HG03558 (cell line): ENCODE measurements around the gene AAMP.

Experiments
- ATAC-seq: cut with Tn5 transposase; IDR thresholded peaks from one replicate; pipeline ENCODE4 v1.9.1; 2021; ENCODE audit warnings: moderate number of reproducible peaks; ENCODE audit not compliant: unreplicated experiment; ENCODE audit errors: extremely low read depth

The AAMP gene

DNA sequence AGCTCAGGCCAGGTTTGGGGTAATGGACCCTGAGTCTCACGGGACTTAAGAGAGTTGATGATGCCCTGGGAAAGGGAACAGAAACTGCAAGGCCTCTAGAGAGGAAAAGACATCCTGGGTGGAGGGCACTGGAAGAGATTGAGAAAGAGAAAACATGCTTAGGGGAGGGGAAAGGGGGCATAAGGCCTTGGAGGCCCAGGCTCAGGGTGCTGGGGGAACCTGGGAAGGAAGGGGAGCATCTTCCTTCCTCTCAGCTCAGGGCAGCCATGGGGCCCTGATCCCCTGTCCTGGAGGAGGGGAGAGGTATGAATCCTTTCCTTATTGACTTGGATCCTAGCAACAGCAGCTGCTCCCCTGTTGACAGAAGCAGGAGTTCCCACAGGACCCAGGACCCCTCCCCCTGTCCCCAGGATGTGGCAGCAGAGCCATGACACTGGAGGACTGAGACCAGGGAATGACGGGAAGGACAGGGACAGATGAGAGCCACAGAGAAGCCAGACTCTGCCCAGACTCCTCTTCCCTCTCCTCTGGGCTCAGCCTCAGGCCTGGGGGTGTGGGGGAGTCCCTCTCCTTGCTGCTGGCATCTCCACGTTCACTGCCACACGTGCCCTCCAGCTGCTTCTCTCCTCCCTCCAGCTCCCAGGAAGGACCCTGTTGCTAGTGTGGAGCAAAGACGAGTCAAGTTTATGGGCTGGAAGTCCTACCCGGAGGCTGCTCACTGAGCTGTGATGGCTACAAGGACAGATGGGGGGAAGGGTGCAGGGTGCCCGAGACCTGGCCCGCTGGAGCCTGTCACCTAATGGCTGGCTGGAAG is 8.3 kb downstream of the AAMP start:
- no peak for ATAC-seq

DNA sequence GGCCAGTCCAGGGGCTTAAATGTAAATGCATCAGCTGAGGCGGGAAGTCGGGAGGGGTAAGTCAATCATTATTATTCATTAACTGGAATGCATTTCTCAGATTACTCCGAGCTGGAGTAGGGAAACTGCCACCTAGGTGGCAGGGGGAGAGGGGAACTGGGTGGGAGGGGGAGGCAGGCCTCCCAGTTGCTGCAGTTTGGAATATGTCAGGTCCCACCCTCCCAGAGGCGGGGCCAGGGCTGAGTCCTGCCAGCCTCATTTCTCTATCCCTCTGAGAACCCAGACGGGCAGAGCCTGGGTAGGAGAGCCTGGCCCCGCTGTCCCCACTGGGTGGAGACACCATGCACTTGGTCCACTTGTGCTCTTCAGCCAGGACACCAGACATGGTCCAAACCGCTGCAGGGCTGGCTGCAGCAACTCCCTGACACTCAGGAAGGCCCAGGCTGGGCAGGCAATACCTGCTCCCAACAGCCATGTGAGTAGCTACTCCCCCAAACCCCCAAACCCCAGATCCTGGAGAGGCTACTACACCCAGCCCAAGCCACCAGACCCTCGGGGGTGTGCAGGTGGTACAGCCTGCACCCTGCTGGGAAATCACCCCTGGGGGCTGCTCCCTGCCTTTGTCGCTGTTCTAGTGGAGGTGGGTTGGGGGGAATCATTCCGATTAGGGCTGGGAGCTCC is 9.1 kb downstream of the AAMP start, which contains the start of gene GPBAR1:
Gene GPBAR1, plus strand, starts transcription at position 274 of the 681 bp plus-strand sequence. CDS start 1,710 bp downstream, outside the sequence.
- no peak for ATAC-seq

DNA sequence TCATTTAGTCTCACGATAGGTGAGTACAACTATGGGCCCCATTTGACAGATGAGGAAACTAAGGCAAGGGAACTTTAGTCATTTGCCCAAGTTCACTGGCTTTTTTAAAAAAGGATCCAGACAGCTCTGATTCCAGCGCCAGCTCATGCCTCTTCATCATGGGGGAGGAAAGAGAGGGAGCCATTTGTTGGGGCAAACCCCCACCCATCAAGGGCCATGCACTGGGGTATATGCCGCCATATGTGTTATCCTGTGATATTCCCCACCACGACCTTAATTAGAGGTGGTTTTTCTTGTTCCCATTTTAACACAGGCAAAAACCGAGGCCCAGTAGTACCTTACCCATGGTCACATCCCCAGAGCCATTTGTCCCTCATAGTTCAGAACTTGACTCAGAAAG is 9.8 kb downstream of the AAMP start:
- no peak for ATAC-seq

DNA sequence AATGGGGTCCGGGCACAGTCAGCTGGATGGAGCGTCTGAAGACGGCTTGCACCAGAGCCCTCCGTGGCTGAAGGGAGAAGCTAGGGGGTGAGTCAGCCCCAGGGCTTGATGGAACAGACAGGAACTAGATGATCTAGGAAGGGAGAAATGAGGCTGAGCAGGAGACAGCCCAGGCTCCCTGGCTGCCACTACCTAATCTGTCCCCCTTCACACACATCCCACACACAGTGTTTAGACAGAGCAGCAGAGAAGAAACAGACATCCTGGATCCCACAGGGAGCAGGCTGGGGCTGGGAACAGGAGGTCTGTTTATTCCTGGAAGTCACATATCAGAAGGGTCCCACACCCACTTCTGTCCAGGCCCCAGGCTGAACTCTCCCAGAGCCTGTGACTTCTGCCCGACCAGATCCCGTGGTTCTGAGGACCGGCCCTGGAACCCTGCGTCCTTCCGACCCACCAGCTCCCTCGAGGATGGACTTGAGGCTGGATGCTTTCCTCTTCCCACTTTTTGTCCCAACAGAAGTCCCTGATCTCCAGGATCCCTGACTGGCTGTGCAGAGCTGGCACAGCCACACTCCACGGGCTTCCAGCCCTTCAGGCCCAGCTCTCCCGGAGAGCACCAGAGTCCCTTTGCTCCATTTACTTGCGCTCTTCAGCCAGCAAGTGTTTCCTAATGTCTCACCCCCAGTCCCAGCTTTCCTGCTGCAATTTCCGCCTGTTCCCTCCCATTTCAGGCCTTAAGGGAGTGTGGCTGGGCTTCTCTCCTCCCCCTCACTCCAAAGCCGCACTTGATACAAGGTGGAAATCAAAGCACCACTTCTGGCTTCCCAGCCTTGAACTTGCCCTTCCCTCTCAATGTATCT is 10.6 kb downstream of the AAMP start:
- no peak for ATAC-seq

DNA sequence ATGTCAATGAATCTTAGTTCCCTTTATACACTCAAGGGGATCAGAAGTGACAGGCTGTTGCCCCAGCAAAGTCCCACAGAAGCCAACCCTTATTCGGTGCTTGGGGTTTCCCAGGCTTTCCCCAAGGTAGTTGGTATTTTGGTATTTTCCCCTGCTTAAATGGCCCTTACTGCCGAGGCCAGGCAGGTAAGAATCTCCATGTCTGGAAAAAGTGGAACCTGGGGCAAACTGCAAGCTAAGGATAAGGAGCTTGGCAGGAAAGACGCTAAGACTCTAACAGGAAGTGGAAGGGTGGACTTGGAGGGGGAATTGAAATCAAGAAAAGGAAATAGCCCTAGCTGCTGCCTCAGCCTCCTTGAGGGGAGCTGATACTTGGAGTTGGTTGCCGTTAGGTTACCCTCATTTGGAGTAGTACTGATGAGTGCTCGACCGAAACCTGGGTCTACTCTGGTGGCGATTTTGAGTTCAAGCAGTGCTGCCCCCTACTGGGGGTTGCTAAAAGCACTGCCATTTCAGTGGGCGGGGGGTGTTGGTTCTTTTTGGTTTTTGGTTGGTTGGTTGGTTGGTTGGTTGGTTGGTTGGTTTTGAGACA is 12.5 kb downstream of the AAMP start:
- peak; percentile 63 for ATAC-seq

DNA sequence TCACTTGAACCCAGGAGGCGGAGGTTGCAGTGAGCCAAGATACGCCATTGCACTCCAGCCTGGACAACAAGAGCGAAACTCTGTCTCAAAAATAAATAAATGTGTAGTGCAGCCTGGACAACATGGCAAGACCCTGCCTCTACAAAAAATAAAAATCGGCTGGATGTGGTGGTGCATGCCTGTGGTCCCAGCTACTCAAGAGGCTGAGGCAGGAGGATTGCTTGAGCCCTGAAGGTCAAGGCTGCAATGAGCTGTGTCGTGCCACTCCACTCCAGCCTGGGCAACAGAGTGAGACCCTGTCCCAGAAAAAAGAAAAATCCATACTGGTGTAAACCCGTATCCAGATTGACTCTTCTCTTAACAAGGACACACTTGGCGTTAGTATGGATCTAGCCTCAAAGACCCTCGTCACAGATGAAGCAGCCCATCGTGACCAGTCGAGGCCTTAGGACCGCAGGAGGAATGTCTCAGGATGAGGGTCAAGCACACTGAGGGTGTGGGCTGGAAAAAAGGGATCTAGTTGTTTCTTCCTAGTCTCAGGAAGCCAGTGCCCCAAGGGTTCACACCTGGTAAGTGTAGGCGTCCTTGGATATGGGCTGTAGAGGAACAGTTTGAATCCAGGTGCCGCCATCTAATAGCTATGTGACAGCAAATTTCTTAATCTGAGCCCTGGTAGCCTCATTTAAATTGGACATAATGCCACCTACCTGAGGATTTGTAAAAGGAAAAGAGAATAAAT is 13.2 kb downstream of the AAMP start:
- ATAC-seq, result no peak

DNA sequence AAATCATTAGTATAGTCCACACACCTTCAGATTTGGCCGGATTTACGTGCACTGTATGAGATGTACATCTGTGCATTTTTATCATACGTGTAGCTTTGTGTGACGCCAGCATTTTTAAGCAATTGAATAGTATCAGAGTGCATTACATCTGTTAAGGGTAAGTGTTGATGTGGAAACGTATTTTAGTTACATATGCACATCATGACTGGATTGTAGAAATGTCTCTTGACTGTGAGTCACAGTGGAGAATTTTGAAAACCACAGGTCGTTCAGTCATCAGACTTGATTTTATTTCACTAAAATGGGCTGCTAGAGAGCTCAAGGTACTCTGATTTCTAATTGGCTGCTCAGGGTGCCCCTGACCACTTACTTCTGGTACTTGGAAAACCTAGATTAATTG is 14.5 kb downstream of the AAMP start:
- ATAC-seq, result no peak

DNA sequence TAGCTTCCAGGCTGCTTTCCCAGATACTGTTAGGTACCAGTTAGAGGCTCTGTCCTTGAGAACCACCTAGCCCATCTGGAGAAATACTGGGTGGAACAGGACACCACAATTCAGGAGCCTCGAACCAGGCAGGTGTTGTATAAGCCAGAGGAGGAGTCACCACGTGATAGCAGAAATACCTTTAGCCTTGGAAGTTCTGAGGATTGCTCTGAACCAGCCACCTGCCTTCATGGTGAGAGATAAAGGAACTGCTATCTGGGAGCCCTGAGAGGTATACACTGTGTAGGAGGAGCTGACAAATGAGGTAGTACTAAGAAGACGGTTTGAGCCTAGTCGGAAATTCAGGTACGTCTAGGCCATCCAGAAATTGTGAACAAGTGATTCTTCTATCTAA is 16.7 kb downstream of the AAMP start:
- no peak for ATAC-seq

DNA sequence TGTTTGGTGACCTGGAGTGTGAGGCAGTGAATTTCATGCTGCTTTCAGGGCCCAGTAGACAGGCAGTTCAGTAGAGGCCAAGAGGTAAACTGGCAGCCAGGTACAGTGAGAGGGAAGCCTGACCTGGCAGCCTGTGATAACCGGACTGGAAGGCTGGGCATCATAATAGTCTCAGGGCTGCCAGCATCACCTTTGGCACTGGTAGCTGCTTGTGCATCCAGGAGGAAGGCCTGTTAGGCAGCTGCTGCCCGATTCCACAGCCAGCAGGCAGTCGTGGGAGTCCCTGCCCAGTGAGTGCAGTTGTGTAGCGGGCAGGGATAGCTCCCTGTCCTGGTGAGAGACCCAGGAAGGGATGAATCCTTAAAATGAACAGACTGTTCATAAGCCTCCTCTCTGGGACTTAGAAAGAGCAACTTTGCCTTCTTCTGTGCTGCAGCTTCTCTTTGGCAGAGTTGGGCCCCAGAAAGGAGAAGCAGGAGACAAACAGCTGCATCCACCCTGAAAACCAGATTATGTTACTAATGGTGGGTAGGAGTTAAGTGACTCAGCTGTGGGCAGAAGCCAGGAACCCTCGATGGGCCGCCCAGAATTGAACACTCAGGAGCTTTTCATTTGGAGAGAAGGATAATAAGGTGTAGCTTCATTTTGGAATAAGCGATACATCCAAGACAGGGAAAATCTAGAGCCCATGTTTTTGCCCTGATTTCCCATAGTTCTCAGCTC is 17.3 kb downstream of the AAMP start:
- ATAC-seq, result no peak

DNA sequence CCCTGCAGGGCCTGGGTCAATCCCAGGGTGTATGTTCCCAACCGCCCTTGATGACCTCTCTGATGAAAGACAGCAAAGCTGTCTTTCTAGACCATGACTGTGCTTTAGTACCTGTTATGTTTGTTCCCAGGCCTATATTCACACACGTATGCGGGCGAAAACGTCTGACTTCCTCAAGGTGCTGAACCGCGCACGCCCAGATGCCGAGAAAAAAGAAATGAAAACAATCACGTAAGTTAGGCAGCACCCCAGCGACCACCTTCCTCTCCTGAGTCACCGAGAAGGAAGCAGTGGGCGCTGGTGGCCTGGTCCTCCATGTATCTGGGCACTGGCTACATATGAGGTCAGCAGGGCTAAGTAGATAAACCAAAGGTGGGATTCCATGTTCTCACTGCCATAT is 20.2 kb downstream of the AAMP start:
- no peak for ATAC-seq

DNA sequence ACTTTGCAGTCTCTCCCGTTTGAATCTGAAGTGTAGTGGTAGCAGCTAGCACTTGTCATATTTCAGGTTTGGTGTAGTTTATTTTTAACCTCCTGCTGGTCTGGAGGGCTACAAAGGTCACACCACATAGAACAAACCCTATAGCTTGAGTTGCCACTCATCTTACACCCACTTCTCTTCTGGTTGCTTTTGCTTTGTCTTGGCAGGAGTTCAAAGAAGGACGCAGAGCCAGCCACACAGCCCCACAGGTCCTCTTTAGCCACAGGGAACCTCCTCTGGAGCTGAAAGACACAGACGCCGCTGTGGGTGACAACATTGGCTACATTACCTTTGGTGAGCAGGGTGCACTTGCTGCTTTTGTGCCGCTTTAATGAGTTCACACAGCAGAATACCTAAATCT is 24.7 kb downstream of the AAMP start:
- no peak for ATAC-seq

DNA sequence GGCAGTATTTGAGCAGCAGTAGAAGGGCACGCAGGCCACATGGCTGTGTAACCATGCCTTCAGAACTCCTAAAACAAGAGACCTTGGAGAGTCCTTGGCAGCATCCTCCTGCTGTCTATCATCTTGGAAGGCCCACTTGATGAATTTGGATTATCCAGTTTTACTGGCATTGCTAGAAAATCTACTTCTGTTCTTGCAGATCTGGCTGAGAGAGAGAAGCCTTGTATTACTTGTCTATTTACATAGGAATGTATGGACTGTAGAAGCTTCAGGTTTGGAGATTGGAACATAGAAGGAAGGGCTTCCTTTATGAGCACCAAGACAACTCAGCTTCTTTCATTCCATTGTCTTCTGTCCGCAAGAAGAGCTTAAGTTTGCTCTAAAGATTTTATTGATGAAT is 25.3 kb downstream of the AAMP start:
- no peak for ATAC-seq

DNA sequence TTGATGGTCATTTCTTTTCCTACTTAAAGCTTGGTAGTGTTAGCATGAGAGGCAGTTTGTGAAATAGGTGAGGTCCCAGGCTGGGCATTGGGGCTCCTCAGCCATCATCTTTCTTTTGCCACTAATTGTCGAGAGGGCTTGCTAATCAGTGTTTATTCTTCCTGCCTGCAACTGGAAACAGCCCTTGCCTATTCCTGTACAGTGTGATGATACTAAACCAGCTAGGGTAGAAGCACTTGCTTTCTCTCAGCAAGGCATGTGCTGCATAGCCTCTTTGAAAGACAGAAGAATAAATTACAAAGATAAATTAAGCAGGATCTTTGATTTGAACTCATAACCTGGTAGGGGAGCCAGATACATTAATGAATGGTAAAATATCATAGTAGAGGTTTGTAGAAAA is 25.7 kb downstream of the AAMP start:
- ATAC-seq, result no peak

DNA sequence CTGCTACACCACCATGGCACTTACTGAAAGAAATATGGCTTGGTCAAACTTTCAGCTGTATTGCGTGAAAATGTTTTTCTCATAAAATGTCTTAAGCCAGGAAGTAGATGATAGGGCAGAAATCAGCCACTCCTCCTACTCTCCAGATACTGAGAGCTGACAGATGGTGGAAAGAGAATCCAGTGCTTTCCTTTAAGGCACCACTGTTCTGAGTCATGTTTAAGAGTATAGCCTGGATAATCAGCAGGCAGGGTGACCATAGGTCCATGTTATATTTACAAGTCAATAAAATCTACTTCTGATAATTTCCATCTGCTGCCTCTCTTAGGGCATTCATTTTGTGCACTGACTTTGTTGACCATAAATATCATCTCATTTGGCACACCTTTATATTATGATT is 31.1 kb downstream of the AAMP start:
- no peak for ATAC-seq

DNA sequence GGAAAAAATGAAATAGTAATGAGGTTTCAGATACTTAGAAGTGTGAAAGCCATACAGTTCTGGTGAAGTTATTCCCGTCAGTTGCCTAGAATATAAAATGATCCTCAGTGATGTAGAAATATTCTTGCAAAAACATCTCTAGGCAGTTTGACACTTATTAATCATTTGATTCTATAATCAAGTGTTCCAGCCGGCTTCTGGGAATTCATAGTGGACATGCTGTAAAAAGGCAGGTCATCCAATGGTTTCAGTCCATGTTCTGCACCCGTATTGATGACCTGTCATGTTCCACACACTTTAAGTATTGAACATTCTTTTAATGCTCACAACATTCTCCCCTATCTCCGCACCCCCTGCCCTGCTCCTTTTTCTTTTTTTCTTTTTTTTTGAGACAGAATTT is 33.1 kb downstream of the AAMP start:
- ATAC-seq, result no peak

DNA sequence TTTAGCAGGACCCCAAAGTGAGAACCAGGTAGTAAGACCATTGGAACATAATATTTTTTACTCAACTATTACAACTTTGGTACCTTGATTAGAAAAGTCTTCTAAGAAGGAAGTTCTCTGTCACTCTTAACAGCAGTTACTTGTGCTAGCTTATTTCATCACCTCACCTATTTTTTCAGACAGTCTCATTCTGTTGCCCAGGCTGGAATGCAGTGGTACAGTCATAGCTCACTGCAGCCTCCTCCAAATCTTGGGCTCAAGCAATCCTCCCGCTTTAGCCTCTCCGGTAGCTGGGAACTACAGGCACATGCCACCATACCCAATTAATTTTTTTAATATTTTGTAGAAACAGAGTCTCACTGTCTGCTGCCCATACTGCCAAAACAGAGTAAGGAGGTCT is 34.9 kb downstream of the AAMP start:
- no peak for ATAC-seq

DNA sequence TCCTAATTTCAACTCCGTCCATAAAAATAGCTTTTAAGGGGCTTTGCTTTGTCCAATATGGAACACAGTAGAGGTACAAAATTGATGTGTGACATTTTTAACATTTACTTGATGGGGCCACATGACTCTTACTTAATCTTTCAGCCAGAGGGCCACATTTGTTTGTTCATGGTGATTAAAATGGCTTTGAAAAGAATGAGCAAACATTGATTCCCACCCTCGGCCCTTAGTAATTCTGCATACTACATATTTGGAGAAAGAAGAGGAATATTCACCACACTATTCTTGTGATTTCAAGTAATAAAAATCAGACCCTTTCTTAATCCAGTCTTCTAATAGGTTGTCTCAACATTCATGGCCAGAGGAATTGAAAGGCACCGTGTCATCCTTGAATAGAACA is 35.4 kb downstream of the AAMP start:
- no peak for ATAC-seq

DNA sequence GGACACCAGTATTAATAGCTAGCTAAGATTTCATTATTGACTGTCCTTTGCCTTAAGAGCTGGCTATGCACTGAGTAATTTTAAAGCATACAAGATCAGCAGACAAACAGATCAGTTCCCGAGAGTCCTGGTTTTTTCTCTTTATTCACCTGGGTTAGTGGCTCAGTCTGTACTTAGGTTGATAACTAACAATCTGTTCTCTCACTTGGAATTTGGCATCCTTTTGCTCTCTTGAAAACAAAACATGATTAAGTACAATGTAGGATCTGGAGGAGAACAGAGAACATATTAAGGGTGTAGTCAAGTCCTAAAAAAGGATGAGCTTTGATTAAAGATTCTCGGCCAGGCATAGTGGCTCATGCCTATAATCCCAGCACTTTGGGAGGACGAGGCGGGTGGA is 36.4 kb downstream of the AAMP start:
- ATAC-seq, result no peak

DNA sequence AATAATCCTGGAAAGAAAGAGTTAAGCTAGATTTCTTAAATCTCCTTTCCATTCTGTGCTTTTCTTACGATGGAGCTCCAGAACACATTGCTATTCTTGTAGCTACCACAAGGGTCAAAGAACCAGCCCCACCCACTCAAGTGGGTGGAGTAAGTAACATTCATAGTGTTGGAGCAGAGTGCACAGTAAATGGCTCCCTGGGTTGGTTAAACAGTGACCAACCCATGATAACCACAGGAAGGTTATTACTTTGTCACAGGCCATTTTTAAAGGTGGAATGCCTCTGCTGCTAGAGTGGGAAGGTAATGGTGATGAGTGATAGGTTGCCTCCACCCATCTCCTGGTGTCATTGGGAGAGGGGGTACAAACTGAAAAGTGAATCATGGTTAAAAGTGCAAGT is 39.1 kb downstream of the AAMP start:
- peak; percentile 50 for ATAC-seq
